ENCODE data around the gene PTPRD. TPM values are rescaled to one million over a fixed set of nuclear protein-coding genes. Genes with fewer than 3 reads are reported as not detected.

PTPRD gene
- total RNA-seq, 2 donors from 2014 or later, result 60.1 to 75.7 TPM

DNA sequence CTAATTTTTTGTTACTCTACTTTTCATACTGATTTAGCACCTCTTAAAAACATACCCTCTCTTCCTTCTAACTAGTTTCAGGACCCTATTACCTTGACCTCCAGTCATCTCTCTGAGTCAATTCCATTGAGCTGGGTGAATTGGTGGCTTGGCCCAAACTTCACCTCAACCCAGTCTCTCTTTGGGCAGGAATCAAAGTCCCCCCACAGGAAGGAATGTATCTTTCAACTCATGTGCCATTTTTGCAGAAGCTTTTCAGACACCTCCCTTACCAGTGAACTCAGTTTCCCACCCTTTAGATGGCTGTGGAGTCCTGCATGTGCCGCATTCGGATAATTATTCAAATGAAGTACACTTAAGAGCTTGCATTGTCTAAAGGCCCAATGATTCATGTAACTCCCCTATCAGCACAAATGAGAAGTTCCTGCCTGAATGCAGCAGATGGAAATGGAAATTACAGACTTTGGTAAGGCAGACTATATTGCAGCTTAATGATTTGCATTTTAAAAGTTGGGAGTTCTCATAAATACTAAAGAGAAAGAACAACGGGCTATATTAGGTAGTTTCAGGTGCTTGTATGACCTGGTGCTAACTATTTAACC is 693.5 kb downstream of the PTPRD start:
- H3K27me3 ChIP-seq, result no peaks in the 10 kb centered on the region
- no peaks in the 10 kb centered on the region for H3K4me1 ChIP-seq
- intact Hi-C loops (cut with DNase I), result no loop called here
- H3K9me3 ChIP-seq, result no peaks in the 10 kb centered on the region
- no peaks in the 10 kb centered on the region for H3K36me3 ChIP-seq
- H3K9ac ChIP-seq (ENCODE audit: low read depth in 2 of 2, low read length in 2 of 2), result no peak overlapping the region
- TF ChIP-seq, protein P1, sequence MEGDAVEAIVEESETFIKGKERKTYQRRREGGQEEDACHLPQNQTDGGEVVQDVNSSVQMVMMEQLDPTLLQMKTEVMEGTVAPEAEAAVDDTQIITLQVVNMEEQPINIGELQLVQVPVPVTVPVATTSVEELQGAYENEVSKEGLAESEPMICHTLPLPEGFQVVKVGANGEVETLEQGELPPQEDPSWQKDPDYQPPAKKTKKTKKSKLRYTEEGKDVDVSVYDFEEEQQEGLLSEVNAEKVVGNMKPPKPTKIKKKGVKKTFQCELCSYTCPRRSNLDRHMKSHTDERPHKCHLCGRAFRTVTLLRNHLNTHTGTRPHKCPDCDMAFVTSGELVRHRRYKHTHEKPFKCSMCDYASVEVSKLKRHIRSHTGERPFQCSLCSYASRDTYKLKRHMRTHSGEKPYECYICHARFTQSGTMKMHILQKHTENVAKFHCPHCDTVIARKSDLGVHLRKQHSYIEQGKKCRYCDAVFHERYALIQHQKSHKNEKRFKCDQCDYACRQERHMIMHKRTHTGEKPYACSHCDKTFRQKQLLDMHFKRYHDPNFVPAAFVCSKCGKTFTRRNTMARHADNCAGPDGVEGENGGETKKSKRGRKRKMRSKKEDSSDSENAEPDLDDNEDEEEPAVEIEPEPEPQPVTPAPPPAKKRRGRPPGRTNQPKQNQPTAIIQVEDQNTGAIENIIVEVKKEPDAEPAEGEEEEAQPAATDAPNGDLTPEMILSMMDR (IDR thresholded peaks at IDR 0.05), result no peak
- DNase-seq, result no peak
- no peak overlapping the region for H3K27ac ChIP-seq
- H3K4me3 ChIP-seq, result no peak overlapping the region

DNA sequence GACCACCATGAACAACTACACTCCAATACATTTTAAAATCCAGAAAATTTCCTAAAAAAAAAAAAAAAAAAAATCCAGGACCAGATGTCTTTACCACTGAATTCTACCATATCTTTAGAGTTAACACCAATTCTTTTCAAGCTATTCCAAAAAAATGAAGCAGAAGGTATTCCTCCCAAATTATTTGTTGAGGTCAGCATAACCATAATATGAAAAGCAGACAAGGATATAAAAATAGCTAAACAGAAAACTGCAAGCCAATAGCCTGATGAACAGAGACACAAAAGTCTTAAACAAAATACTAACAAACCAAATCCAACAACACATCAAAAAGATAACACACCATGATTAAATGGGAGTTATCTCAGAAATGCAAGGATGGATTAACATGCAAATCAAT is 695.4 kb downstream of the PTPRD start:
- no peak for DNase-seq
- H3K4me3 ChIP-seq, result no peak overlapping the region
- no peaks in the 10 kb centered on the region for H3K36me3 ChIP-seq
- H3K4me1 ChIP-seq, result no peaks in the 10 kb centered on the region
- H3K9ac ChIP-seq (ENCODE audit: low read depth in 2 of 2, low read length in 2 of 2), result no peak overlapping the region
- intact Hi-C loops (cut with DNase I), result no loop called here
- TF ChIP-seq, protein P1 (IDR thresholded peaks at IDR 0.05), result no peak
- H3K27ac ChIP-seq, result no peak overlapping the region
- no peaks in the 10 kb centered on the region for H3K9me3 ChIP-seq
- H3K27me3 ChIP-seq, result no peaks in the 10 kb centered on the region

GRCh38 chr9:9914174-9914573 is 698.6 kb downstream of the PTPRD start:
- no peak overlapping the region for H3K9ac ChIP-seq (ENCODE audit: low read depth in 2 of 2, low read length in 2 of 2)
- H3K4me1 ChIP-seq, result no peaks in the 10 kb centered on the region
- no peak overlapping the region for H3K27ac ChIP-seq
- no peaks in the 10 kb centered on the region for H3K27me3 ChIP-seq
- H3K36me3 ChIP-seq, result no peaks in the 10 kb centered on the region
- no peaks in the 10 kb centered on the region for H3K9me3 ChIP-seq
- DNase-seq, result no peak
- TF ChIP-seq, protein P1 (IDR thresholded peaks at IDR 0.05), result no peak
- intact Hi-C loops (cut with DNase I), result no loop called here
- H3K4me3 ChIP-seq, result no peak overlapping the region

DNA sequence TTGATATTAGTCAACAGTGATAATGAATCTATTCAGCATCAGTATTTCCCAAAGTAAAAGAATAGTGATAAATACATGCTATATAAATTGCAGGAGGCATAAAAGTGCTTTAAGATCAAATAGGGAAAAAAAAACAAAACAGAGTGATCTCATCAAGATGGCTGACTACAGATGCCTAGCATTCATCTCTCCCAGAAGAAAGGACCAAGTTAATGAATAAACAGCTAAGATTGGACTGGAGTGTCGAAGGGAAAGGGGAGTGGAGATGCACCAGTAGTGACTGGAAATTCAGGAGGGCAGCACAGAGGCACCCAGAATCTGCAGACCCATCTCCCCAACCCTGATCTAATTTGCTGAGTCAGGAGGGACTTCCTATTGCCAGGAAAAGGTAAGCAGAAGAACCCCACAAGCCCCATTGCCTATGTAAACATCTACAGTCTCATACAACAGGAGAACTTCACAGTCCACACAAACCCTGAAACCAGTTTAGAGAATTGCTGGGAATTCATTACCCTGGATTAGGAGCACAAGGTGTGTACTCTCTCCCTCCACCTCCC is 699.4 kb downstream of the PTPRD start:
- no peak for DNase-seq
- Histone ChIP-seq H3K9me3 (no peaks in the 10 kb centered on the region), H3K9ac (ENCODE audit: low read depth in 2 of 2, low read length in 2 of 2) (no peak overlapping the region), H3K4me1 (no peaks in the 10 kb centered on the region), H3K4me3 (no peak overlapping the region), H3K27ac (no peak overlapping the region), H3K36me3 (no peaks in the 10 kb centered on the region), H3K27me3 (no peaks in the 10 kb centered on the region)
- intact Hi-C loops (cut with DNase I), result no loop called here
- TF ChIP-seq, protein P1 (IDR thresholded peaks at IDR 0.05), result no peak

DNA sequence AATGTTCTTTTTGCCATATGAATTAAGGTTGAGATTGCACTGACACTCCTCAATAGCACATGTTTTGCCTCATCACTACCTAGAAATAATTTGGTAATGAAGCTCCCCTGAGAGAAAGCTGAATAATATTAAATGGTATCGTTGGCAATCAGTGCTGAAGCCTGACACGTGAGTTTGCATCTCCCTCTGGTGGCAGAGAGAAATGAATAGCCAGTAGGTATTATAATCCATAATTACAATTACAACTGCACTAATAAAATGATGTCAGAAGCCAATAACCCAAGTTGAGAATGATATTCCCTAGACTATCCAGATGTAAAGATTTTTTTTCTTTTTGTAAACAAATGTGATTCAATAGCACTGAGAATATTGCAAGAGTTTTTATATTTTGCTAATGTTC is 700.3 kb downstream of the PTPRD start:
- TF ChIP-seq, protein P1 (IDR thresholded peaks at IDR 0.05), result no peak
- intact Hi-C loops (cut with DNase I), result no loop called here
- Histone ChIP-seq H3K27ac (no peak overlapping the region), H3K4me3 (no peak overlapping the region), H3K36me3 (no peaks in the 10 kb centered on the region), H3K4me1 (no peaks in the 10 kb centered on the region), H3K9me3 (no peaks in the 10 kb centered on the region), H3K9ac (ENCODE audit: low read depth in 2 of 2, low read length in 2 of 2) (no peak overlapping the region), H3K27me3 (no peaks in the 10 kb centered on the region)
- no peak for DNase-seq
